ENCODE data around the gene STARD13. TPM values are rescaled to one million over a fixed set of nuclear protein-coding genes. Genes with fewer than 3 reads are reported as not detected.

Gene STARD13
- total and polyA plus RNA-seq, 2 donors from 2014 or later, result 5.1 to 37.2 TPM

DNA sequence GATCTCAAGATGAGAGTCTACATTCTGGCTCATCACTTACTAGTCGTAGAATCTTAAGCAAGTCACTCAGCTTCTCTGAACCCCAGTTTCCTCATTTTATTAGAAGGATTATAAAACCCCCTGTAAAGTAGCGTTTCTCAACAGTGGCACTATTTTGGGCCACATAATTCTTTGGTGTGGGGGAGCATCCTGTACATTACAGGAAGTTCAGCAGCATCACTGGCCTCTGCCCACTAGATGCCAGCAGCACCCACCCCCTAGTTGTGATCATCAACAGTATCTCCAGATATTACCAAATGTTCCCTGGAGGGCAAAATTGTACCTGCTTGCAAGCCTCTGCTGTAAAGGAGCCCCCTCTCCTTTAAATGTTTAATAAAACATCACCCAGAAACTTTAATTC, 22.6 kb downstream of the STARD13 start:
- intact Hi-C loops (cut with DNase I), result no loop called here
- H3K4me1 ChIP-seq (ENCODE audit: control insufficient read depth in 2 of 3, insufficient read depth in 2 of 3, low read depth in 1 of 3, low read length in 3 of 3), result peaks cover 0 to 13% (median 4%) of the 10 kb centered on the region in 3 donors
- no peak for FAIRE-seq

DNA sequence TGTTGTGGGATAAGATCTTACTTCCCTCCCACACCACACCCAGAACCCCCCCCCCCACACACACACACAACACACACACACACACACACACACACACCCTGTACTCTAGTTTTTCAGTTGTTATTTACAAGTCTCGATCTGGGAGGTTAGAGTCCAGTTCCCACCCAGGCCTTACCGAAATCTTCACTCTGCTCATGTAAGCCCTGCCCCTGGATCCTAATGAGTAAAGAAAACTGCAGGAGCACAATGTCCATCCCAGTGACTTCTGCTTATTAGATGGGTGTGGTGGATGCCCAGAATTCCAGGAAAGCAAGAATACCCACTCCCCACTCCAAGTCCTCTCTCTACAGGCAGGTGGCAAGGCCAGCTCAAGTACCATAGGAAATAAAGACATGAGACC, 23.0 kb downstream of the STARD13 start:
- no peaks in the 10 kb centered on the region for H3K9me3 ChIP-seq (ENCODE audit: control insufficient read depth in 2 of 3, insufficient read depth in 1 of 3, low read length in 3 of 3)
- H3K4me3 ChIP-seq (ENCODE audit: low read length in 3 of 3), result no peak overlapping the region
- no peak overlapping the region for H3K9ac ChIP-seq (ENCODE audit: low read length in 3 of 3)
- DNase-seq (no peak), FAIRE-seq (no peak)
- H3K27me3 ChIP-seq (ENCODE audit: control insufficient read depth, insufficient read depth, low read length), result no peaks in the 10 kb centered on the region
- TF ChIP-seq, protein P1, sequence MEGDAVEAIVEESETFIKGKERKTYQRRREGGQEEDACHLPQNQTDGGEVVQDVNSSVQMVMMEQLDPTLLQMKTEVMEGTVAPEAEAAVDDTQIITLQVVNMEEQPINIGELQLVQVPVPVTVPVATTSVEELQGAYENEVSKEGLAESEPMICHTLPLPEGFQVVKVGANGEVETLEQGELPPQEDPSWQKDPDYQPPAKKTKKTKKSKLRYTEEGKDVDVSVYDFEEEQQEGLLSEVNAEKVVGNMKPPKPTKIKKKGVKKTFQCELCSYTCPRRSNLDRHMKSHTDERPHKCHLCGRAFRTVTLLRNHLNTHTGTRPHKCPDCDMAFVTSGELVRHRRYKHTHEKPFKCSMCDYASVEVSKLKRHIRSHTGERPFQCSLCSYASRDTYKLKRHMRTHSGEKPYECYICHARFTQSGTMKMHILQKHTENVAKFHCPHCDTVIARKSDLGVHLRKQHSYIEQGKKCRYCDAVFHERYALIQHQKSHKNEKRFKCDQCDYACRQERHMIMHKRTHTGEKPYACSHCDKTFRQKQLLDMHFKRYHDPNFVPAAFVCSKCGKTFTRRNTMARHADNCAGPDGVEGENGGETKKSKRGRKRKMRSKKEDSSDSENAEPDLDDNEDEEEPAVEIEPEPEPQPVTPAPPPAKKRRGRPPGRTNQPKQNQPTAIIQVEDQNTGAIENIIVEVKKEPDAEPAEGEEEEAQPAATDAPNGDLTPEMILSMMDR (IDR thresholded peaks at IDR 0.05; ENCODE audit: borderline replicate concordance, extremely low read depth, insufficient read depth), result no peak
- no peak overlapping the region for H3K27ac ChIP-seq (ENCODE audit: low read depth in 2 of 2, low read length in 2 of 2)
- peaks cover 0 to 13% (median 4%) of the 10 kb centered on the region in 3 donors for H3K4me1 ChIP-seq (ENCODE audit: control insufficient read depth in 2 of 3, insufficient read depth in 2 of 3, low read depth in 1 of 3, low read length in 3 of 3)
- H3K36me3 ChIP-seq (ENCODE audit: control insufficient read depth in 2 of 3, insufficient read depth in 3 of 3, low read length in 3 of 3), result no peaks in the 10 kb centered on the region
- intact Hi-C loops (cut with DNase I), result no loop called here

More for the DNA sequence above, 22.6 kb downstream of the STARD13 start:
- no peaks in the 10 kb centered on the region for H3K27me3 ChIP-seq (ENCODE audit: control insufficient read depth, insufficient read depth, low read length)
- H3K27ac ChIP-seq (ENCODE audit: low read depth in 2 of 2, low read length in 2 of 2), result no peak overlapping the region
- H3K9me3 ChIP-seq (ENCODE audit: control insufficient read depth in 2 of 3, insufficient read depth in 1 of 3, low read length in 3 of 3), result no peaks in the 10 kb centered on the region
- no peak overlapping the region for H3K4me3 ChIP-seq (ENCODE audit: low read length in 3 of 3)
- H3K9ac ChIP-seq (ENCODE audit: low read length in 3 of 3), result no peak overlapping the region
- TF ChIP-seq, protein P1 (IDR thresholded peaks at IDR 0.05; ENCODE audit: borderline replicate concordance, extremely low read depth, insufficient read depth), result no peak
- DNase-seq, result no peak
- H3K36me3 ChIP-seq (ENCODE audit: control insufficient read depth in 2 of 3, insufficient read depth in 3 of 3, low read length in 3 of 3), result no peaks in the 10 kb centered on the region

DNA sequence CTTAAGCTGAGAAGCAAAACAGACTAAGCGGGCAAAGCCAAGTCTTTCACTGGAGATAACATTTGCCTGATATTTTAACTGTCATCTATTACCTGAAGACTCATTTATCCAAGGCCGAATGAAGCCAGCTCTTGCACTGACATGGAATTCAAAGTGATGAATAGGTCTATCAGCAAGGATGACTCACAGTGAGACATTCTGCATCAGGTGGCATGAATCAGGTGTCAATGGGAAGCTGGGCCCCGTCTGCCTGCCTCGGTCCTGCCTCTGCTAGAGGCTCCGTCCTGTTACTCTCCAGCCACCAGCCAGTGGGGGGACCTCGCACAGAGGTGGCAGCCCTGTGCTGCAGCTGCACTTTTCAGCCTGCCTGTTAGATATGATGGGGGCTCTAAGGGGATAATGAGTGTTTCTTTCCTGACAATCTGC, 23.5 kb downstream of the STARD13 start:
- H3K4me1 ChIP-seq (ENCODE audit: control insufficient read depth in 2 of 3, insufficient read depth in 2 of 3, low read depth in 1 of 3, low read length in 3 of 3), result peaks cover 0 to 13% (median 4%) of the 10 kb centered on the region in 3 donors
- H3K9ac ChIP-seq (ENCODE audit: low read length in 3 of 3), result no peak overlapping the region
- H3K9me3 ChIP-seq (ENCODE audit: control insufficient read depth in 2 of 3, insufficient read depth in 1 of 3, low read length in 3 of 3), result no peaks in the 10 kb centered on the region
- FAIRE-seq (no peak), DNase-seq (peak in 1 of 5 donors; percentile 64)
- H3K27me3 ChIP-seq (ENCODE audit: control insufficient read depth, insufficient read depth, low read length), result no peaks in the 10 kb centered on the region
- H3K4me3 ChIP-seq (ENCODE audit: low read length in 3 of 3), result no peak overlapping the region
- TF ChIP-seq, protein P1 (IDR thresholded peaks at IDR 0.05; ENCODE audit: borderline replicate concordance, extremely low read depth, insufficient read depth), result no peak
- H3K36me3 ChIP-seq (ENCODE audit: control insufficient read depth in 2 of 3, insufficient read depth in 3 of 3, low read length in 3 of 3), result no peaks in the 10 kb centered on the region
- intact Hi-C loops (cut with DNase I), result no loop called here
- H3K27ac ChIP-seq (ENCODE audit: low read depth in 2 of 2, low read length in 2 of 2), result peak overlapping the region in 1 of 2 donors; percentile 1
